GM12864 (cell line): ENCODE measurements around the gene DPT.

Source experiments
- DNase-seq: peaks from one replicate; pipeline ENCODE4 v3.0.0-alpha.2; 2011; ENCODE audit warnings: low read depth
- H3K4me3 ChIP-seq: 2 replicates; pipeline ENCODE4 v1.5.1; 2011; ENCODE audit warnings: mild to moderate bottlenecking, low read depth, low read length, control low read depth
- TF ChIP-seq, protein P1 (sequence below): IDR thresholded peaks from 2 replicates; pipeline ENCODE4 v1.5.1; 2011; ENCODE audit warnings: low read depth, mild to moderate bottlenecking, moderate library complexity, low read length, control low read depth, inconsistent platforms; ENCODE audit errors: missing control alignments

The DPT gene

DNA sequence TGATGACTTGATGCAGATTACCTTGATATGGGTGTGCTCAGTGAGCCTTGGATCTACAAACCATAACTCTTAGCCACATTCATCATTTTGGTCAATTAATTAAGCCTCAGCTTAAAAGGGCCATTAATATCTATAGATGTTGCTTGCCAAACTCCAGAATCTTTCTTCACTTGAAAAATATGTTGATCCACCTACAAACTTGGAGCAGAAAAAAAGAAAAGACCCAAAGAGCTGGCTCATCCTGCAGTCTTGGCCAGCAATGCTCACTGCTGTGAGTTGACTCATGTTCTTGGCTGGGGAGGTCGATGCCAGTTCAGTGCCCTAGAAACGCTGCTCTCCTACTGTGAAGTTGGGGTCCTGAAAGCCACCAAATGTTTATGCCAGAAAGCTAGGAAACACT lies 75.4 kb downstream of the DPT start:
- DNase-seq: no peak
- TF ChIP-seq, protein P1, sequence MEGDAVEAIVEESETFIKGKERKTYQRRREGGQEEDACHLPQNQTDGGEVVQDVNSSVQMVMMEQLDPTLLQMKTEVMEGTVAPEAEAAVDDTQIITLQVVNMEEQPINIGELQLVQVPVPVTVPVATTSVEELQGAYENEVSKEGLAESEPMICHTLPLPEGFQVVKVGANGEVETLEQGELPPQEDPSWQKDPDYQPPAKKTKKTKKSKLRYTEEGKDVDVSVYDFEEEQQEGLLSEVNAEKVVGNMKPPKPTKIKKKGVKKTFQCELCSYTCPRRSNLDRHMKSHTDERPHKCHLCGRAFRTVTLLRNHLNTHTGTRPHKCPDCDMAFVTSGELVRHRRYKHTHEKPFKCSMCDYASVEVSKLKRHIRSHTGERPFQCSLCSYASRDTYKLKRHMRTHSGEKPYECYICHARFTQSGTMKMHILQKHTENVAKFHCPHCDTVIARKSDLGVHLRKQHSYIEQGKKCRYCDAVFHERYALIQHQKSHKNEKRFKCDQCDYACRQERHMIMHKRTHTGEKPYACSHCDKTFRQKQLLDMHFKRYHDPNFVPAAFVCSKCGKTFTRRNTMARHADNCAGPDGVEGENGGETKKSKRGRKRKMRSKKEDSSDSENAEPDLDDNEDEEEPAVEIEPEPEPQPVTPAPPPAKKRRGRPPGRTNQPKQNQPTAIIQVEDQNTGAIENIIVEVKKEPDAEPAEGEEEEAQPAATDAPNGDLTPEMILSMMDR: no peak
- H3K4me3 ChIP-seq: no peak overlapping the region

DNA sequence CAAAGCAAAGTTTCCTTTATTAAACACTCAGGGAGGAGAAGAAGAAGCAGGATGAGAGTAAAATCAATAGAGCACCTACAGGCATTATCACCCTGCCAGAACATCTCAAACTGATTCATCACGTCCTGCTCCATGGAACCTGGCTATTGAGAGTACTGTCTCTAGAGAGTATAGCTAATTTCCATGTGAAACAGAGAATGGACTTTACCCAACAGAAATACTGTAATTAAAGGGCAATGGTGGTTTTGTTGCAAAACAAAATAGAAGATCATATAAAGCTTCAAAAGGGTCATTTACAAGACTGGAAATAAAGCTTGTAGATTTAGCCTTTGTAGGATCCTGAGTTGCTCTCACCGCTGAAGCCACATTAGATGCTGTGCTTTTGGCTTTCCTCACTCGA lies 83.3 kb downstream of the DPT start:
- TF ChIP-seq, protein P1: no peak
- DNase-seq: no peak
- no peak overlapping the region for H3K4me3 ChIP-seq
